HEK293 (cell line): ENCODE results near the gene TOMM70.

Source experiments
- EGR2 ChIP-seq: fragments of 450-650 bp; formaldehyde crosslinking; IDR thresholded peaks from 2 replicates; pipeline ENCODE4 v1.5.1; 2016; ENCODE audit warnings: low read depth, missing biosample characterization, missing genetic modification characterization
- SETDB1 ChIP-seq: IDR thresholded peaks from one replicate; pipeline ENCODE4 v1.6.1; 2017; ENCODE audit warnings: mild to moderate bottlenecking, low read length, moderate library complexity, mixed read lengths; ENCODE audit not compliant: insufficient read length
- ZBTB21 ChIP-seq: fragments of 450-650 bp; formaldehyde crosslinking; IDR thresholded peaks from 2 replicates; pipeline ENCODE4 v1.5.1; 2017; ENCODE audit warnings: missing biosample characterization, missing genetic modification characterization
- ZBTB7A ChIP-seq: fragments of 450-650 bp; formaldehyde crosslinking; IDR thresholded peaks from 2 replicates; pipeline ENCODE4 v1.5.1; 2016; ENCODE audit warnings: low read depth, missing biosample characterization, missing genetic modification characterization
- ZNF132 ChIP-seq: fragments of 450-650 bp; formaldehyde crosslinking; IDR thresholded peaks from 2 replicates; pipeline ENCODE4 v1.5.1; 2017; ENCODE audit warnings: missing biosample characterization, missing genetic modification characterization, borderline replicate concordance
- ZNF416 ChIP-seq: fragments of 450-650 bp; formaldehyde crosslinking; IDR thresholded peaks from 2 replicates; pipeline ENCODE4 v1.5.1; 2016; ENCODE audit warnings: missing biosample characterization, missing genetic modification characterization
- ZNF704 ChIP-seq: fragments of 450-650 bp; formaldehyde crosslinking; IDR thresholded peaks from 2 replicates; pipeline ENCODE4 v1.5.1; 2016; ENCODE audit warnings: missing biosample characterization, missing genetic modification characterization
- ZNF776 ChIP-seq: fragments of 450-650 bp; formaldehyde crosslinking; IDR thresholded peaks from 2 replicates; pipeline ENCODE4 v1.5.0; 2017; ENCODE audit warnings: missing biosample characterization, missing genetic modification characterization, borderline replicate concordance
- TF ChIP-seq, protein P1 (sequence below): fragments of 450-650 bp; formaldehyde crosslinking; IDR thresholded peaks from 2 replicates; pipeline ENCODE4 v1.5.1; 2016; ENCODE audit warnings: missing biosample characterization, missing genetic modification characterization

GRCh38 chr3:100438623-100438974 lies 37.7 kb upstream of the TOMM70 start:
- TF ChIP-seq ZNF416 (tag by site-specific recombination): no peak
- TF ChIP-seq, protein P1, sequence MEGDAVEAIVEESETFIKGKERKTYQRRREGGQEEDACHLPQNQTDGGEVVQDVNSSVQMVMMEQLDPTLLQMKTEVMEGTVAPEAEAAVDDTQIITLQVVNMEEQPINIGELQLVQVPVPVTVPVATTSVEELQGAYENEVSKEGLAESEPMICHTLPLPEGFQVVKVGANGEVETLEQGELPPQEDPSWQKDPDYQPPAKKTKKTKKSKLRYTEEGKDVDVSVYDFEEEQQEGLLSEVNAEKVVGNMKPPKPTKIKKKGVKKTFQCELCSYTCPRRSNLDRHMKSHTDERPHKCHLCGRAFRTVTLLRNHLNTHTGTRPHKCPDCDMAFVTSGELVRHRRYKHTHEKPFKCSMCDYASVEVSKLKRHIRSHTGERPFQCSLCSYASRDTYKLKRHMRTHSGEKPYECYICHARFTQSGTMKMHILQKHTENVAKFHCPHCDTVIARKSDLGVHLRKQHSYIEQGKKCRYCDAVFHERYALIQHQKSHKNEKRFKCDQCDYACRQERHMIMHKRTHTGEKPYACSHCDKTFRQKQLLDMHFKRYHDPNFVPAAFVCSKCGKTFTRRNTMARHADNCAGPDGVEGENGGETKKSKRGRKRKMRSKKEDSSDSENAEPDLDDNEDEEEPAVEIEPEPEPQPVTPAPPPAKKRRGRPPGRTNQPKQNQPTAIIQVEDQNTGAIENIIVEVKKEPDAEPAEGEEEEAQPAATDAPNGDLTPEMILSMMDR (tag by site-specific recombination): no peak
- no peak for TF ChIP-seq ZNF776
- no peak for TF ChIP-seq ZNF704
- no peak for TF ChIP-seq EGR2 (tag by site-specific recombination)
- no peak for TF ChIP-seq ZBTB21 (tag by site-specific recombination)
- TF ChIP-seq ZNF132 (tag by site-specific recombination): no peak
- no peak for TF ChIP-seq ZBTB7A (tag by site-specific recombination)
- no peak for TF ChIP-seq SETDB1
